ENCODE data around the gene MARK2. TPM values are rescaled to one million over a fixed set of nuclear protein-coding genes. Genes with fewer than 3 reads are reported as not detected.

Gene MARK2
- total RNA-seq, 2 donors from 2014 or later, result 26.6 to 30.6 TPM

DNA sequence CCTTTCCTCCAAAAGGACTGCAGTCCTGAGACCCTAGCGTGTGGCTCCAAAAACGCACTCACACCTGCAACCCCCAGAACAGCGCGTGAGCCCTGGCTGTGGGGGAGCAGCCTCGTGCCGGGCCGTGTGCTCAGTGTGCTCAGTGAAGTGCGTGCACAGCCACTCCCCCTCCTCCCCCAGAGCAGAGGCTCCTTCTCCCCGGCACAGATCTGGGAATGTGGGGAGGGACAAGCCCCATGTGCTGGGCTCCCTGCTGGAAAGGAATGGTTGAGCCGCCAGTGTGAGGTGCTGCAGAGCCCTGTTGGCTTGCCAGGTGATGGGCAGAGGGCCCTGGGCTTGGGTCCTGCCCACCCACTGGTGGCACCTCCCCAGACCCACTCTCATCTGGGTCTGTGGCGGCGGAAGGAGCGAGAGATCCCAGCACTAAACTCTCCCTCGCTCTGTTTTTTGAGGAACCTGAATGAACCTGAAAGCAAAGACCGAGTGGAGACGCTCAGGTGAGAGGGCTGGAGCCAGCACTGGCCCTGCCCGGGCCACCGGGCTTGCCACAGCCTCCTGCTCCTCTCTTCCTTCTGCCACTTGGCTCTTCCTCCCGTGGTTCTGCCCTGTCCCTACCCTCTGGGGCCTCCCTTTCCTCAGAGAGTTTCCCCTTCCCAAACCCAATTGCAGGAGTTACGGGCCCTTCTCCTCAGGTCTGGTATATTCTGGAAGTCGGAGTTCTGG lies 69.1 kb downstream of the MARK2 start:
- no peak overlapping the region for H3K27ac Mint-ChIP-seq
- no peak for ATAC-seq
- H3K36me3 Mint-ChIP-seq, result no peaks in the 10 kb centered on the region
- DNase-seq (ENCODE audit: low spot score in 2 of 2), result no peak
- no peaks in the 10 kb centered on the region for H3K9me3 Mint-ChIP-seq

DNA sequence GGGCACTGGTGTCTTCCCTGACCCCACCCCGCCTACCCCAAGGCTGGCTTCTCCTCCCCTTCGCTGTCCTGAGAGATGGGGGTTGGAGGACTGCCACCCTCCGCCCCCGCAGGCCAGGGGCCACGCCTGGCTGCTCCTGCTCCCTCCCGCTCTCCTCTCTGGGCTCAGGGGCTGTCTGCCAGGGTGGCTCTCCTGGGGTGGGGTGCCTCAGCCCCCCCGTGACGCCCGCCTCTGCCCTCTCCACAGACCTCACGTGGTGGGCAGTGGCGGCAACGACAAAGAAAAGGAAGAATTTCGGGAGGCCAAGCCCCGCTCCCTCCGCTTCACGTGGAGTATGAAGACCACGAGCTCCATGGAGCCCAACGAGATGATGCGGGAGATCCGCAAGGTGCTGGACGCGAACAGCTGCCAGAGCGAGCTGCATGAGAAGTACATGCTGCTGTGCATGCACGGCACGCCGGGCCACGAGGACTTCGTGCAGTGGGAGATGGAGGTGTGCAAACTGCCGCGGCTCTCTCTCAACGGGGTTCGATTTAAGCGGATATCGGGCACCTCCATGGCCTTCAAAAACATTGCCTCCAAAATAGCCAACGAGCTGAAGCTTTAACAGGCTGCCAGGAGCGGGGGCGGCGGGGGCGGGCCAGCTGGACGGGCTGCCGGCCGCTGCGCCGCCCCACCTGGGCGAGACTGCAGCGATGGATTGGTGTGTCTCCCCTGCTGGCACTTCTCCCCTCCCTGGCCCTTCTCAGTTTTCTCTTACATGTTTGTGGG lies 69.9 kb downstream of the MARK2 start:
- Mint-ChIP-seq H3K36me3 (no peaks in the 10 kb centered on the region), H3K27ac (peak overlapping the region in 1 of 2 donors; percentile 50), H3K9me3 (no peaks in the 10 kb centered on the region)
- DNase-seq (ENCODE audit: low spot score in 2 of 2) (no peak), ATAC-seq (no peak)

DNA sequence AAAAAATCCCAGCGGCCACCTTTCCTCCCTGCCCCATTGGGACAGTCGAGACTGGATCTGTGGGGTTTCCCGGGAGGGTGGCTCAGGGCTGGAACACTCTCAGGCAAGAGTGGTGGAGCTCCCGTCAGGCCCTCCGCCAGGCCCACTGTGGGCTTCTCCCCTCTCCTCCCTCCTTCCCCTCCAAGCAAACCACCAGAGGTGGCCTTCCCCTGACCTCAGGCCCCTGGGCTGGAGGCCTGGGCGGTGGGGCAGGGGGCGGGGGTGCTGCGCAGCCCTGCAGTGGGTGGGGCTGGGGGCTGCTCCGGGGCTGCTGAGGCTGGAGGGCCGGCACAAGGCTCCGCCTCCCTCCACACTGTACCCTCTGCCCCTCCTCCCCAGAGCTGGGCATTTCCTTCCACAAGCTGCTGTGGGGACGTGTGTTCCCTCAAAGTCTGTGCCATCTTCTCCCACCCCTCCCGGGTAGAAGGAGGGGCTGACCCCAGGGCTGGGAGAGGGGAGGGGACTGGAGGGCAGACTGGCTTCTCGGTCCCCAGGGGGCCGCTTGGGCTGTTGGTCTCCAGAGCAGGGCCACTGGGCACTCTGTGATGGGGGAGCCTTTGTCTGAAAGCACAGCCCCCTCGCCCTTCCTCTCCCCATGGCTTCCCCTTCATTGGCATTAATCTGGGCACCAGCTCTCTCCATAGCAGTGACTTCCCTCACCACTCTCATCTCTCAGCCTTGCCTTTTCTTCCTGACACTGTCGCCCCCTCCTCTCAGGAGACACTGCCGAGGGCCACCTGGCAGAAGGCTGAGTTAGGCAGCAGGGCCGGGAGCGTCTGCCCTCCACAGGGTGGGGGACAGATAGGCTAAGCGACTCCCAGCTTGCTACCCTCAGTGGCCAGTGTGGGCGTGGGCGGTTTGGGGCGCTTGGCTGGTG lies 70.9 kb downstream of the MARK2 start:
- Mint-ChIP-seq H3K27ac (peak overlapping the region in 1 of 2 donors; percentile 52), H3K36me3 (no peaks in the 10 kb centered on the region), H3K9me3 (no peaks in the 10 kb centered on the region)
- no peak for DNase-seq (ENCODE audit: low spot score in 2 of 2)
- no peak for ATAC-seq

DNA sequence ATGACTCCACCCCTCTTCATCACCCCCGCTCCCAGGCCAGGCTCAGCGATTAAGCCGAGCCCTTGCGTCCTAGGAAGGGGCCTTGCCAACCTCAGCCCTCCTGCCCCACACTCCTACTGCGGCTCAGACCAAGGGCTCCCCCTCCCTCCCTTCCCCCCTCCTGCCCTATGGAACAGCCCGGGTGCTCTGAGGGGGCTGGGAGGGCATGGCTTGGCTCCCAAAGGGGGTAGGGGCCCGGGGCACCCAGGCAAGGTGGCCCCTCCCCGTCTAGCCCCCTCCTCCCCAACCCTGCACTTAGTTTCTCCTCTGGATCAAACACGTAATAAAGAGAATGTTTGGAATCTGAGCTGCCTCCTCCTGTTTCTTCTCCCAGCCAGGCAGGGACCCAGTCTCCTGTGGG lies 71.8 kb downstream of the MARK2 start:
- no peaks in the 10 kb centered on the region for H3K36me3 Mint-ChIP-seq
- DNase-seq (ENCODE audit: low spot score in 2 of 2) (no peak), ATAC-seq (no peak)
- H3K27ac Mint-ChIP-seq, result no peak overlapping the region
- no peaks in the 10 kb centered on the region for H3K9me3 Mint-ChIP-seq

DNA sequence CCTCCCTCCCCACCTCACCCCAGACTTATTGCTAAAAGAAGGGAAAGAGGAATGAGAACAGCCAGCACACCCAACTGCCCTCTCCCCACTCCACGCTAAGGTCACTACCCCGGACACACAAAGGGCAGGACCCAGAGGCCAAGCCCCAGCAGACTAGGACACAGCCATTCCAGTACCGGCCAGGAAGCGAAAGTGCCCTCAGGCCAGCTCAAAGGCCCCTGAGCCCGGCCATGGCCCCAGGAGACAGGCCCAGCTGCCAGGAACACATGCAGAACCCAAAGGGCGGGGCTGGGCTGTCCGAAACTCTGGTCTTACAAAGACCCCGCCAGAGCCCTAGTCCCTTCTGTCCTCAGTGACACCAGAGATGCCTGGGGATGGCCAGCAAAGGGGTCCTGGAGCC lies 72.5 kb downstream of the MARK2 start:
- Mint-ChIP-seq H3K9me3 (no peaks in the 10 kb centered on the region), H3K27ac (no peak overlapping the region), H3K36me3 (no peaks in the 10 kb centered on the region)
- no peak for ATAC-seq
- DNase-seq (ENCODE audit: low spot score in 2 of 2), result no peak

DNA sequence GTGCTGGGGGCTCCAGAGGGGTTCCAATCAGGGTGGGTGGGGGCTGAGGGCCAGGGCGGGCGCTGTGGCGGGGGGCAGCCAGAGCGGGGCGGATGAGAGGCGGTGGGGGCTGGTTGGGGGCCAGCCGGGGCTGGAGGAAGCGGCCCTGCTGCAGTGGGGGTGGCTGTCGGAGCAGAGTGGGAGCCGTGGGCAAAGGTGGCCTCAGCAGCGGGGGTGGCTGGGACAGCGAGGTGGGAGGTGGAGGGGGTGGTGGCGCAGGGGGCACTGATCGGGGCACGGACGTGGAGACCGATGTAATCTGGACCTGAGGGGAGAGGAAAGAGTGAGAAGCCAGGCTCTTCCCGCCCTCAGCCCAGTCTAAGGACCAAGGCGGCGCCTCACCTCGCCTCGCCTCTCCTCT lies 73.0 kb downstream of the MARK2 start:
- DNase-seq (ENCODE audit: low spot score in 2 of 2), result no peak
- H3K27ac Mint-ChIP-seq, result peak overlapping the region in 1 of 2 donors; percentile 29

DNA sequence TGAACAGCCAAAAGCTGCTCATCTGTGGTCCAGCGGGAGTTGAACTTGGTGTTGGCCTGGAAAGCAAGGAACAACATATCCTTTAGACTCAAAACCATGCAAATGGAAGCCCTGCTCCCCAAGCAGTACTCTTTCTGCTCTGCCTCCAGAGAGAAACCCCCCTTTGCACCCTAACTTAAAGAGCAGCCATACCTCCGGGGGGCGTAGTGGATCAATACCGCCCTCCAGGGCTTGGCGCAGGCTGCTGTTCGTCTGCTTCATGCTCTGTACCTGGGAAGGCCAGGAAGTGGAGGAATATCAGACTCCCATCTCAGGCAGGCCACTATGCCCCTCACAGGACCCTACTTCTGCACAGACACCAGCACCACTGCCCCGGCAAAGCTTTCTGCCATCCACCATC lies 73.8 kb downstream of the MARK2 start:
- Mint-ChIP-seq H3K36me3 (no peaks in the 10 kb centered on the region), H3K9me3 (no peaks in the 10 kb centered on the region), H3K27ac (peak overlapping the region in 1 of 2 donors; percentile 29)
- DNase-seq (ENCODE audit: low spot score in 2 of 2), result no peak
- ATAC-seq, result no peak

More for the DNA sequence above, 73.0 kb downstream of the MARK2 start:
- H3K36me3 Mint-ChIP-seq, result no peaks in the 10 kb centered on the region
- ATAC-seq, result no peak
- H3K9me3 Mint-ChIP-seq, result no peaks in the 10 kb centered on the region

DNA sequence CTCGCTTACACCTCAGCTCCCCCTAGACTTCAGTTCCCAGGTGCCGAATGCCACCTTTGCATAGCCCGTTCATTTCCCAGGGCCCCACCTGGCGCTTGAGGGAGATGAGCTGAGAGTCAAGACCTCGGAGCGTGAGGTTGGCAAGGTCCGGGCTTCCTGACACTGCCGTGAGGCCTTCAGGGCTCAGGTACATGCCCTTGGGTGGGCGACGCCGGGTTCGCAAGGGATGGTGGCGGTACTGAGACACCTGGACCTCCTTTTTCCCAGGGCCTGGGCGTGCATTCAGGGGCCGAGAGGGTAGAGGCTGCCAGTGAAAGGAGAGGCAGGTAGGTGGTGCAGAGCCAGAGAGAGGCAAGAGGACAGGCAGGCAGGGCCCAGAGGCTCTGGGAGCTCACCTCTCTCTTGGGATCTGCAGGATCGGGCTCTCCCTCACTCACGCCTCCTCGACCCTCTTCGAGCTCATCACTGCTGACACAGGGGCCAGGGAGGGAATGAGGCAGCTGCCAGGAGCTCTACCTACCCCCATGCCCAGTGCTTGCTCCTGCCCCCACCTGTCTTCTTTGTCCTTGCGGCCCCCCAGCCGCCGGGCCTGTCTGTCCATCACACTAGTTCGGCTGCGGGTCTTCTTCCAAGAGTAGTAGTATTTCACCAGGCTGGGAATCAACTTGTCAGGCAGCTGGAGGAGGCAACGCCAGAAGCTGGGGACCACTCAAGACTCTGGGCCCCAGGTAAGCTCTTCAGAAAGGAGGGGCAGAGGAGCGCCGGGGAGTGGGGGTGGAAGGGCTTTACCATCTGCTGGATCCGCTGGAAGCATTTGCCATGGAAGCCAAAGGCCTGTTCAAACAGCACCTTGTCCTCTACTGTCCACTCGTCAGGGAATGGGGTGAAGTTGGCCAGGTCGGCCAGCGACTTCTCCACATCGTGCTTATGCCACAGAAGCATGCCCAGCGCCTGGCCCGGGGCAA lies 75.2 kb downstream of the MARK2 start:
- DNase-seq (ENCODE audit: low spot score in 2 of 2) (no peak), ATAC-seq (no peak)
- no peaks in the 10 kb centered on the region for H3K9me3 Mint-ChIP-seq
- H3K36me3 Mint-ChIP-seq, result no peaks in the 10 kb centered on the region
- H3K27ac Mint-ChIP-seq, result no peak overlapping the region

DNA sequence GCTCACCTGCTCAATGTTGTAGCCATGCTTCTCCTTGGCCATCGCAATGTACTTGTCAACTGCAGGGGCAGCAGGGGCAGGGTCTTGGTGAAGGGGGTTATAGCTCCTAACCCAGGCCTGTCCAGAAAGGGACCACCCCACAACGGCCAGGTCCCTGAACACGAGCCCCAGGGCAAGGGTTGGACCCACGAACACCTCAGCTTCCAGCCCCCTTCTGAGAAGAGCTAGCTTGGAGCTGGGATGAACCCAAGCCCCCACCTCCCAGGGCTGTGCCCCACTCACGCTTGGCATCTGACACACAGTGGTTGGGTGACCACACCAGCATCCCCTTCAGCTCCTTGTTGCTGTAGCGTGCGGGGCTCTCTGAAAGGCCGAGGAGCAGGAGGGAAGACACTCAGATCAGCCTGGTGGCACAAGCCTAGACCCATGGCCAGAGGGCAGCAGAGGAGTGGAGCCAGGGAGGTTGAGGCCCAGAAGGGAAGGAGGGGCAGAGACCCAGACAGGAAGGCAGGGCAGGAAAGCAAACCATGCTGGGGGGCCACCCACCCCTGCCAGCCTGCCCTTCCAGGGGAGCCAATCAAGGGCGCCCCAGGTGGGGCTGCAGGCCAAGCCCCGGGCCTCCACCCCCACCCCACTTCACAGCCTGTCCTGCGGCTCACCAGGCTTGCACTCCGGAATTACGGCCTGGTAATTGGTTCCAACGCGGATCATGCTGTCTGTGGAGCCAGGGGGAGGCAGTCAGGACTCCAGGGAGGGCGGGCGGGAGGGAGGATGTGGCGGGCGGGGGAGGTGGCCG lies 76.2 kb downstream of the MARK2 start:
- H3K27ac Mint-ChIP-seq, result no peak overlapping the region
- no peaks in the 10 kb centered on the region for H3K9me3 Mint-ChIP-seq
- no peak for DNase-seq (ENCODE audit: low spot score in 2 of 2)
- no peak for ATAC-seq
- H3K36me3 Mint-ChIP-seq, result no peaks in the 10 kb centered on the region

DNA sequence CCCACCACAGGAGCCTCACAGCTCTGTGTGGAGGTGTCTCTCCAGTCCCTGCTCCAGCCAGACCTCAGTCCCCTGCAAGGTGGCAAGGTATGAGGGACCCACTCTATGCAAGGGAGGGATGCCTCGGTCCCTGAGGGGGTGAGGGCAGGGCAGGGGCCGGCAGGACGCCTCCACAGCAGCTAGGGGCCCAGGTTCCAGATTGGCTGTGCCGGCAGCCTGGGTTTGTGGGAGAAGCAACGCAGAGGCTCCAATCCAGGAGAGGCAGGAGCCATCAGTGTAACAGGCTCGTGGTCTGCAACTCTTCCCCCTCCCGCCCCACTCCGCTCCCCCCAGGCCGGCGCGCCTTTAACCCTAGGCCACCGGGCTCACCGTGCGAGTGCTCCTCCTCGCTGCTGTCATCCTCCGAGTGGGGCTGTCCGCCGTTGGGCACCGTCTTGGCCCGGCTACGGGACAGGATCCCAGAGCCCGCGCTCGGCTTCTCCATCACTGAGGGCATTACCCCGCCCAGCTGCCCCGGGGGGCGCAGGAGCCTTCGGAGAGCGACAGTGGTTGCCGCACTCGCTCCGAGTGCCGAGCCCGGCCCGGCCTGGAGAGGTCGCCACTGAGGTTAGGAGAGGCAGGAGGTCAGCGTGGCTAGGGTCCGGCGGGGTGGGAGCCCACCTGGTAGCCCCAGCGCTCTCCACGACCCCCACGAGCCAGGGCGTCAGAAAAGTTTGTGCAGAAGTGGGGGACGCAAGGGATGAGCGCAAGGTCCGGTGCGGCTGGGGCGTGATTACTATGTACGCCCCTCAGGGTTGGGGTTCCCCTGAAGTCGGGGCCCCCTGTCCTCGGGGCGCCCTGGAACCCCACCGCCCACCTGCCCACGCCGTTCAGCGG lies 77.3 kb downstream of the MARK2 start:
- peak in 1 of 2 donors; percentile 63 for DNase-seq (ENCODE audit: low spot score in 2 of 2)

DNA sequence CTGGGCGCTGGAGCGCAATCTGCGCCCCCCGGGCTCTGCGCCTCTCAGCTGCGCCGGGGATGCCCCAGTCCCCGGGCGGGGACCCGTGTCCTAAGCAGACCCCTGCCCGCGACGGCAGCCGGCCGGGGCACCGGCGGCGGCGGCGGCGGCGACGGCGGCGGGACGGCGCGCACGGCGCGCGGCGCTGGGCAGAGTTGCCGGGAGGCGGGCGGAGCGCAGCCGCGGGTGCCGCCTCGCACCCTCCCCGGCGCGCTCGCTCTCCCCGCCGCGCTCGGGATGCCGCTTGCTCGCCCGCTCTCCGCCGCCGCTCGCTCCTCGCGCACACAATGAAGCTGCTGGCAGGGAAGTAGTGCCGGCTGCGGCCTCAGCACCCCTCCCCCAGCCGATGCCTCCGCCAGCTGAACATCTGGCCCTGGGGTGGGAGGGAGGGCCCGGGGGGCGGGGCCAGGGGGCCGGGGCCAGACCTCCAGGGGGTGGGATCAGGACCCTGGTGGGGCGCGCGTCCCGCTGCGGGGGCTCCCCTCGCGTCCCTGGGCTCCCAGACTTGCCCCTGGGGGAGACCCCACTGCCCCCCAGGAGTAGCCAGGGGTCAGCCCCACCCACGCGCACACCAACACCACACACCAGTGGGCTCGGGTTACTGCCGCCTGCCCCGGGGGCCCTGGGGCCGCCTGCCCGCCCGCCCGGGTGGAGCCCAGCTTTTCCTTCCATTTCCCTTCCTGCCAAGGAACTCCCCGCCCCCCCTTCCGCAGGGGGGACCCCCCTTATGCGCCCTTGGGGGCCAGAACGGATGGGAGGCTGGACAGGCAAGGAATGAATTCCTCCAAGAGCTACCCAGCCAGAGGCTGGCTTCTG lies 78.2 kb downstream of the MARK2 start, which contains the start of gene RCOR2:
Gene RCOR2, minus strand, starts transcription at position 328 of the 855 bp plus-strand sequence. CDS start 708 bp downstream, outside the sequence.
- no peak within 1 kb of the TSS for H3K27ac Mint-ChIP-seq
- DNase-seq (ENCODE audit: low spot score in 2 of 2) (peak in 1 of 2 donors; percentile 68), ATAC-seq (peak; percentile 33 to 70)
- H3K36me3 Mint-ChIP-seq, result no peaks in the 10 kb centered on the region
- H3K9me3 Mint-ChIP-seq, result no peaks in the 10 kb centered on the region

More for the DNA sequence above, 77.3 kb downstream of the MARK2 start:
- Mint-ChIP-seq H3K36me3 (no peaks in the 10 kb centered on the region), H3K9me3 (no peaks in the 10 kb centered on the region), H3K27ac (no peak overlapping the region)
- ATAC-seq, result peak in 1 of 2 donors; percentile 36

DNA sequence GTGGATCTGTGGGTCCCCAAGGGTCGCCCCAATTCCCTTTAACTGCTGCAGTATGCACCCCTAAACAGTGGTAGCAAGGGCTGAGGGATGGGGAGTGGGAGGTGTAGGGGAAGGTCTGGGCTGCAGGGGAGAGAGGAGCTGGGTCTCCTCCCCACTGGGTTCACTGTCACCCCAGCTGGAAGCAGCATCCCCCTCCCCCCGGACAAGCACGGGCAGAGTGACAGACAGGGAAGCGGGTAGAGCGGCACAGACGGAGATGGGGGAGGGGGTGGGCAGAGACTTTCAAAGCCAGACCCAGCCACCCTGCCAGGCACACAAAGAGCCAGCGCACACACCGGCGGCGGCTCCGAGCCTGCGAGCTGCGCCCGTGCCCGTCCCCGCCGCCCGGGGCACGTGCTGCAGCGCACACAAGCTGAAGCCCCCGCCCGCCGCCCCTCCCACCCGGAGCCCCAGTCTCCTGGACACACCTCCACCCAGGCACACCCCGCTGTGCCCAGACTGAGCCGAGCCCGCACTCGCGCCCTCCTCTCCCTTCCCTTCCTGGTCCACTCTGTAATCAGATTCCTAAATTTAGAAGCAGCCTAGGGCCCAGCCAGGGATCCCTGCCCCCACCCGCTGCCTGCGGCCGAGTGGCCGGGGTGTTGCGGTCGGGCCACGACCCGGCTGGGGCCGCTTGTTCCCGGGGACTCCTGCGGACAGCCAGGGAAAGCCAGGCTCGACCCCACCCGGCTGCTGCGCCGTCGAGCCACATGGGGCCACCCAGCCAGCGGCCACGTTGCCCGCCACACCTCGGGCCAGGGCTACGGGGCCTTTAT lies 79.0 kb downstream of the MARK2 start:
- DNase-seq (ENCODE audit: low spot score in 2 of 2), result no peak
- peak in 1 of 2 donors; percentile 20 for ATAC-seq
- H3K27ac Mint-ChIP-seq, result no peak overlapping the region
- no peaks in the 10 kb centered on the region for H3K36me3 Mint-ChIP-seq
- no peaks in the 10 kb centered on the region for H3K9me3 Mint-ChIP-seq

All from activated naive CD4-positive, alpha-beta T cell treated with anti-CD3 and anti-CD28 coated beads, Interleukin-2, amount 50 U/mL, for 72 hours (primary cell).